Uterus (tissue), 4 donors: ENCODE data around the gene GNS. TPM values are rescaled to one million over a fixed set of nuclear protein-coding genes. Genes with fewer than 3 reads are reported as not detected.
"Not testable (repeated sequence)": the region's sequence is repeated elsewhere in the genome, so short reads cannot be mapped to it uniquely, and the experiment has no call there.

Source experiments
- DNase-seq, 2 donors: peaks; one replicate each; pipeline ENCODE4 v3.0.0-alpha.2; 2019 to 2020
- H3K27ac ChIP-seq, 2 donors: fragments of 200-600 bp; sonication (generic); 1 replicate in 1 of 2; 2 replicates in 1 of 2; pipeline ENCODE4 v1.5.1; 2016 to 2018
- H3K27me3 ChIP-seq, 2 donors: fragments of 200-600 bp; sonication (generic); one replicate each; pipeline ENCODE4 v1.5.1; 2018 to 2019; ENCODE audit warnings: control low read depth in 1 of 2
- H3K36me3 ChIP-seq, 2 donors: fragments of 200-600 bp; sonication (generic); one replicate each; pipeline ENCODE4 v1.5.1; 2019; ENCODE audit warnings: control low read depth in 1 of 2
- H3K4me1 ChIP-seq, 2 donors: fragments of 200-600 bp; sonication (generic); one replicate each; pipeline ENCODE4 v1.5.1; 2018 to 2019; ENCODE audit warnings: control low read depth in 1 of 2
- H3K4me3 ChIP-seq, 2 donors: fragments of 200-600 bp; sonication (generic); 1 replicate in 1 of 2; 2 replicates in 1 of 2; pipeline ENCODE4 v1.5.1; 2018 to 2019; ENCODE audit warnings: mild to moderate bottlenecking in 1 of 2
- H3K9me3 ChIP-seq, 2 donors: fragments of 200-600 bp; sonication (generic); one replicate each; pipeline ENCODE4 v1.5.1; 2019; ENCODE audit warnings: control low read depth in 1 of 2
- POLR2A ChIP-seq, 2 donors: fragments of 450-650 bp; IDR thresholded peaks; one replicate each; pipeline ENCODE4 v1.6.1; 2016; ENCODE audit warnings: antibody characterized with exemption in 2 of 2, mild to moderate bottlenecking in 1 of 2, moderate library complexity in 1 of 2
- intact Hi-C: fragments of 100-400 bp; cut with DNase I; formaldehyde crosslinking; loops from one replicate; pipeline ENCODE4 v1.15.1; 2023; ENCODE audit warnings: low total_unique reads
- total RNA-seq, 4 donors: library from RNA; depleted of rRNA in 3 of 4; stranded (reverse); fragments of >200 nt in 3 of 4; gene quantifications; one replicate each; pipeline versions ENCODE4 v1.1.0 to v1.2.4, GENCODE V29; 2014 to 2023
- TF ChIP-seq, protein P1 (sequence below), 4 experiments: fragments of 200-600 bp in 2 of 4; fragments of 450-650 bp in 2 of 4; sonication (generic) in 2 of 4; IDR thresholded peaks; one replicate each; pipeline ENCODE4 v1.5.1; 2016 to 2019; ENCODE audit warnings: antibody characterized with exemption in 4 of 4, mild to moderate bottlenecking in 2 of 4, moderate library complexity in 1 of 4
- donor health status: DM: yes; HTN: yes; CAD: no.

The GNS gene
- total RNA-seq, 4 donors from 2014 or later: 71.5 to 148 (median 116) TPM

DNA sequence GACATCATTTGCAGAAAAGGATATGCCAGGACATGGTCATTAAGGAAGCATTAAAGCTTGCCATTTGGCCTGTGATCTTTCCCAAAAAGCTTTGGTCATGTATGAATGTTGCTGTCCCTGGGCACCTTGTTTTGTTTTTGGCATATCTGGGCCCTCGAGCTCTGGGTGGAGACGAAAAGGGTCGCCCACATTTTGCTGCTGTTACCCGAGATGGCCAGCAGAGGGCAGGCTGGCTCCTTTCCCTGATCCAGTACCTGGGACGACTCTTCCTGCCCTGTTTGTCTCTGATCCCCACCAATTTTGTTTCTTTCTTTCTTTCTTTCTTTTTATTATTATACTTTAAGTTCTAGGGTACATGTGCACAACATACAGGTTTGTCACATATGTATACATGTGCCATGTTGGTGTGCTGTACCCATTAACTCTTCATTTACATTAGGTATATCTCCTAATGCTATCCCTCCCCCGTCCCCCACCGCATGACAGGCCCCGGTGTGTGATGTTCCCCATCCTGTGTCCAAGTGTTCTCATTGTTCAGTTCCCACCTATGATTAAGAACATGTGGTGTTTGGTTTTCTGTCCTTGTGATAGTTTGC, 43.1 kb upstream of the GNS start:
- H3K27ac ChIP-seq, H3K4me1 ChIP-seq, H3K36me3 ChIP-seq, H3K4me3 ChIP-seq, H3K9me3 ChIP-seq, intact Hi-C loops, H3K27me3 ChIP-seq: not testable (repeated sequence)
- TF ChIP-seq, protein P1, sequence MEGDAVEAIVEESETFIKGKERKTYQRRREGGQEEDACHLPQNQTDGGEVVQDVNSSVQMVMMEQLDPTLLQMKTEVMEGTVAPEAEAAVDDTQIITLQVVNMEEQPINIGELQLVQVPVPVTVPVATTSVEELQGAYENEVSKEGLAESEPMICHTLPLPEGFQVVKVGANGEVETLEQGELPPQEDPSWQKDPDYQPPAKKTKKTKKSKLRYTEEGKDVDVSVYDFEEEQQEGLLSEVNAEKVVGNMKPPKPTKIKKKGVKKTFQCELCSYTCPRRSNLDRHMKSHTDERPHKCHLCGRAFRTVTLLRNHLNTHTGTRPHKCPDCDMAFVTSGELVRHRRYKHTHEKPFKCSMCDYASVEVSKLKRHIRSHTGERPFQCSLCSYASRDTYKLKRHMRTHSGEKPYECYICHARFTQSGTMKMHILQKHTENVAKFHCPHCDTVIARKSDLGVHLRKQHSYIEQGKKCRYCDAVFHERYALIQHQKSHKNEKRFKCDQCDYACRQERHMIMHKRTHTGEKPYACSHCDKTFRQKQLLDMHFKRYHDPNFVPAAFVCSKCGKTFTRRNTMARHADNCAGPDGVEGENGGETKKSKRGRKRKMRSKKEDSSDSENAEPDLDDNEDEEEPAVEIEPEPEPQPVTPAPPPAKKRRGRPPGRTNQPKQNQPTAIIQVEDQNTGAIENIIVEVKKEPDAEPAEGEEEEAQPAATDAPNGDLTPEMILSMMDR (IDR thresholded peaks at IDR 0.05): peak; percentile 55 to 68 (median 60)
- DNase-seq: peak in 1 of 2 donors; percentile 32

DNA sequence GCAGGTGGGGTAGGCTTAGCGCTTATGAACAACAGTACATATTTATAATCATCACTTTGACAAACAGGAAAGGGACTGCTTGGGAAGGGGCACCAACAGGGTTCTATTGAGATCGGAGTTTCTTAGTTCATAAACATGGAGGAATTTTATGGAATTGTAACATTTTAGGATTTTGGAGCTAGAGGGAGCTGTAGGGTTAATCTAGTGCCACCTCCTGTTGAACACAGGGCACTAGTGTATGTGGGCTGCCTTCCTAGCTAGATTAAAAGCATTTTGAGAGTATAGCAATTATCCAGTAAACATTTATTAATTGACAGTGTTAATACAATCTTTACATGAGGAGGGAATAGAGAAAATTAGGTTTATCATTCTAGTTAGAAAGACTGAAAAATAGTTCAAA, 42.2 kb upstream of the GNS start:
- intact Hi-C loops: no loop called here
- no peaks in the 10 kb centered on the region for H3K36me3 ChIP-seq
- TF ChIP-seq, protein P1 (IDR thresholded peaks at IDR 0.05): no peak
- no peak for TF ChIP-seq POLR2A (IDR thresholded peaks at IDR 0.05)
- no peaks in the 10 kb centered on the region for H3K9me3 ChIP-seq
- no peak overlapping the region for H3K27ac ChIP-seq
- no peak for DNase-seq
- no peaks in the 10 kb centered on the region for H3K4me1 ChIP-seq
- no peaks in the 10 kb centered on the region for H3K27me3 ChIP-seq
- H3K4me3 ChIP-seq: no peak overlapping the region

DNA sequence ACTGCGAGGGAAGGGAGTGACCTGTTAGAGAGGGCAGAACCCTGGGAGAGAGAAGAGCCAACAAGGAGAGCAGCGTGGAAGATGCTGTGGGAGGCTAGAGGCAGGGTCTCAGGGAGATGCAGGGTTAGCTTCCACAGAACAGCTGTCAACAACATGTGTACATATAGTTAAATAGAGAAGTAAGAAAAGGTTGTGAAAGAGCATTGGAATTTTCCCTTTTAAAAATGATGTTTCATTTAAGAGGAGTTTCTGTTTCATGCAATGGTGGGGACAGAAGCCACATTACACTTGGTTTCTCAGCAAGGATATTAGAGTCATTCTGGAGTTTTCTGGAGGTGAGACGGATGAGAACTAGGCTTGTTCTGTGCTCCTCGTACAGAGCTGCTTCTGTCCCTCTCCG, 41.4 kb upstream of the GNS start:
- DNase-seq: no peak
- intact Hi-C loops: no loop called here
- no peak for TF ChIP-seq POLR2A (IDR thresholded peaks at IDR 0.05)
- TF ChIP-seq, protein P1 (IDR thresholded peaks at IDR 0.05): no peak

DNA sequence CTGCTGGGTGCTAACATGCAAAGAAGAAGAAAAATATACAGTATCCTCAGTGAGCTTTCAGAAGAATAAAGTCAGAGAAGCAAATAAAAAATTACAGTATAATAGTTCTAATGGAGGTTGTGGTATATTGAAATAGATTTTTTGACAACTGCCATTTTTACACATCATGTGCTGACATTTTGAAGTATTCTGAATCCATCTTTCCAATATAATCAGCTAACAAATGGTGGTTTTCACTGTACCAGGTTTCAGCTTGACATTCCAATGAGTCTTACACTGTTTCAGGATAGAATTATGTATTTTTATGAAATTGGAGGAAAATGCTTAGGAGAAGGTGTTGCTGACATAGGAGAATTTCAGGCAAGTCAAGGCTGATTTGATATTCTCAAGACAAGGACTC, 39.0 kb upstream of the GNS start:
- no peaks in the 10 kb centered on the region for H3K9me3 ChIP-seq
- intact Hi-C loops: no loop called here
- H3K27me3 ChIP-seq: no peaks in the 10 kb centered on the region
- no peak for DNase-seq
- no peak overlapping the region for H3K27ac ChIP-seq
- H3K4me3 ChIP-seq: no peak overlapping the region
- H3K4me1 ChIP-seq: no peaks in the 10 kb centered on the region
- TF ChIP-seq, protein P1 (IDR thresholded peaks at IDR 0.05): no peak
- TF ChIP-seq POLR2A (IDR thresholded peaks at IDR 0.05): no peak
- no peaks in the 10 kb centered on the region for H3K36me3 ChIP-seq

More for the DNA sequence above, 41.4 kb upstream of the GNS start:
- Histone ChIP-seq H3K9me3 (no peaks in the 10 kb centered on the region), H3K36me3 (no peaks in the 10 kb centered on the region), H3K27ac (no peak overlapping the region), H3K4me3 (no peak overlapping the region), H3K27me3 (no peaks in the 10 kb centered on the region), H3K4me1 (no peaks in the 10 kb centered on the region)

DNA sequence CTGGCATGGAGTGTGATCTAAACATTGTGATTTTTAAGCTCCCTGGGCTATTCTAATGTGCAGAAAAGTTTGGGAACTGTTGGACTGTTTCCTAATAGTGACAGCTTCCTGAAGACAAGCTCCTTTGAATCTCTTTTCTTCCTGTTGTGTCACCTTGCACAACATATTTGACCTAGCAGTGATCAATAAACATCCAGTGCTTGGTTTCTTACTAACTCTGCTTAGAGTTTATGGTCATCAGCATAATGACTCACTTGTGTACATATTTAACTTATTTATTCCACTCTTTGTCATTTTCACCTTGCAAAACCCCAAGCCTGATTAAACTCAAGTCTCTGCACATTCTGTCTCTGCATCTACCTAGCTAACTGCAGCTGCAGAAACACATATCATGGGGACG, 38.0 kb upstream of the GNS start:
- intact Hi-C loops: no loop called here
- Histone ChIP-seq H3K27me3 (no peaks in the 10 kb centered on the region), H3K36me3 (no peaks in the 10 kb centered on the region), H3K4me3 (no peak overlapping the region), H3K9me3 (no peaks in the 10 kb centered on the region), H3K4me1 (no peaks in the 10 kb centered on the region), H3K27ac (no peak overlapping the region)
- TF ChIP-seq, protein P1 (IDR thresholded peaks at IDR 0.05): no peak
- DNase-seq: no peak
